Right atrium auricular region (tissue), 2 donors: ENCODE measurements around the gene SNRPD3. TPM values are rescaled to one million over a fixed set of nuclear protein-coding genes. Genes with fewer than 3 reads are reported as not detected.
A peak's percentile ranks its signal among the peaks of the same experiment; 100 is the strongest.

Source experiments
- DNase-seq: peaks from one replicate; pipeline ENCODE4 v3.0.0-alpha.2; 2019; ENCODE audit warnings: low spot score
- H3K27ac ChIP-seq, 2 donors: fragments of 200-600 bp; sonication (generic); 1 replicate in 1 of 2; 2 replicates in 1 of 2; pipeline ENCODE4 v1.5.1; 2016 to 2019
- H3K27me3 ChIP-seq, 2 donors: fragments of 200-600 bp; sonication (generic); one replicate each; pipeline versions ENCODE4 v1.5.1 to v1.6.0; 2017 to 2019
- H3K36me3 ChIP-seq: fragments of 200-600 bp; sonication (generic); one replicate; pipeline ENCODE4 v1.5.1; 2016
- H3K4me1 ChIP-seq, 2 donors: fragments of 200-600 bp; sonication (generic); one replicate each; pipeline versions ENCODE4 v1.5.1 to v1.6.0; 2017 to 2019
- H3K4me3 ChIP-seq, 2 donors: fragments of 200-600 bp; sonication (generic); 1 replicate in 1 of 2; 2 replicates in 1 of 2; pipeline ENCODE4 v1.5.1; 2017 to 2019; ENCODE audit warnings: mild to moderate bottlenecking in 1 of 2, moderate library complexity in 1 of 2
- H3K9me3 ChIP-seq, 2 donors: fragments of 200-600 bp; sonication (generic); one replicate each; pipeline ENCODE4 v1.5.1; 2019
- total RNA-seq, 2 donors: library from RNA; depleted of rRNA; stranded (reverse); fragments of >200 nt; gene quantifications; one replicate each; pipeline ENCODE4 v1.1.0, GENCODE V29; 2016
- TF ChIP-seq, protein P1 (sequence below), 2 donors: fragments of 200-600 bp; sonication (generic); IDR thresholded peaks; one replicate each; pipeline ENCODE4 v1.5.1; 2019; ENCODE audit warnings: antibody characterized with exemption in 2 of 2

SNRPD3 gene
- total RNA-seq, 2 donors from 2014 or later, result 100 to 125 TPM

- DNase-seq, result no peak
- Histone ChIP-seq H3K27ac (peak overlapping the region; percentile 96 to 99), H3K27me3 (no peaks in the 10 kb centered on the region), H3K36me3 (peaks cover 21% of the 10 kb centered on the region), H3K9me3 (no peaks in the 10 kb centered on the region), H3K4me1 (peaks cover 0 to 71% of the 10 kb centered on the region in 2 donors), H3K4me3 (peak overlapping the region; percentile 76 to 94)
- TF ChIP-seq, protein P1, sequence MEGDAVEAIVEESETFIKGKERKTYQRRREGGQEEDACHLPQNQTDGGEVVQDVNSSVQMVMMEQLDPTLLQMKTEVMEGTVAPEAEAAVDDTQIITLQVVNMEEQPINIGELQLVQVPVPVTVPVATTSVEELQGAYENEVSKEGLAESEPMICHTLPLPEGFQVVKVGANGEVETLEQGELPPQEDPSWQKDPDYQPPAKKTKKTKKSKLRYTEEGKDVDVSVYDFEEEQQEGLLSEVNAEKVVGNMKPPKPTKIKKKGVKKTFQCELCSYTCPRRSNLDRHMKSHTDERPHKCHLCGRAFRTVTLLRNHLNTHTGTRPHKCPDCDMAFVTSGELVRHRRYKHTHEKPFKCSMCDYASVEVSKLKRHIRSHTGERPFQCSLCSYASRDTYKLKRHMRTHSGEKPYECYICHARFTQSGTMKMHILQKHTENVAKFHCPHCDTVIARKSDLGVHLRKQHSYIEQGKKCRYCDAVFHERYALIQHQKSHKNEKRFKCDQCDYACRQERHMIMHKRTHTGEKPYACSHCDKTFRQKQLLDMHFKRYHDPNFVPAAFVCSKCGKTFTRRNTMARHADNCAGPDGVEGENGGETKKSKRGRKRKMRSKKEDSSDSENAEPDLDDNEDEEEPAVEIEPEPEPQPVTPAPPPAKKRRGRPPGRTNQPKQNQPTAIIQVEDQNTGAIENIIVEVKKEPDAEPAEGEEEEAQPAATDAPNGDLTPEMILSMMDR (IDR thresholded peaks at IDR 0.05), result no peak
Observed at GRCh38 chr22:24553597-24554312, 2.0 kb upstream of the SNRPD3 start.

- peaks cover 25% of the 10 kb centered on the region for H3K36me3 ChIP-seq
- no peaks in the 10 kb centered on the region for H3K9me3 ChIP-seq
- peaks cover 0 to 73% of the 10 kb centered on the region in 2 donors for H3K4me1 ChIP-seq
- H3K27ac ChIP-seq, result peak within 1 kb of the TSS; percentile 96 to 99
- H3K4me3 ChIP-seq, result peak within 1 kb of the TSS; percentile 76 to 94
- TF ChIP-seq, protein P1 (IDR thresholded peaks at IDR 0.05), result no peak
- H3K27me3 ChIP-seq, result no peaks in the 10 kb centered on the region
- DNase-seq, result no peak
Observed at GRCh38 chr22:24554313-24555164, 1.3 kb upstream of the SNRPD3 start, which contains the start of gene GUCD1. Gene GUCD1 (minus strand): TSS chr22:24555138. CDS start chr22:24554991, 147 bp downstream.

DNA sequence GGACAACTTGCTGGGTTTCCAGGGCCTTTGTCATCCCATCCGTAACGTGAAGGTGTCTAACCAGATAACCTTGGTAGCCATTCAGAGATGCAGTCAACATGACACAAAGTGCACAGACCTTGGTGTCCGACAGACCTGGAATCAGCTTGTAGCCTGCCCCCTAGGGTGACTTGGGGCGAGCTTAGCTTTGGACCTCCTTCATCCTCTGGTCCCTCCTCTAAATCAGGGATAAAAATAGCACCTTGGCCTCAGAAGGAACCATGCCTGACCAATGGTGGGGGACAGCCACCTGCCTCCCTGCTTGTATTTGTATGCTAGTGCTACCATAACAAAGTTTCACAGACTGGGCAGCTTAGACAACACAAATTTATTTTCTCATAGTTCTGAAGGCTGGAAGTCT lies 3.7 kb downstream of the SNRPD3 start:
- no peaks in the 10 kb centered on the region for H3K27me3 ChIP-seq
- H3K4me1 ChIP-seq, result peaks cover 0 to 50% of the 10 kb centered on the region in 2 donors
- peaks cover 34% of the 10 kb centered on the region for H3K36me3 ChIP-seq
- H3K27ac ChIP-seq, result peak overlapping the region in 1 of 2 donors; percentile 12
- no peaks in the 10 kb centered on the region for H3K9me3 ChIP-seq
- DNase-seq, result no peak
- TF ChIP-seq, protein P1 (IDR thresholded peaks at IDR 0.05), result no peak
- H3K4me3 ChIP-seq, result no peak overlapping the region

GRCh38 chr22:24563246-24563645 lies 7.4 kb downstream of the SNRPD3 start:
- no peak overlapping the region for H3K4me3 ChIP-seq
- no peaks in the 10 kb centered on the region for H3K9me3 ChIP-seq
- H3K27me3 ChIP-seq, result no peaks in the 10 kb centered on the region
- peaks cover 30% of the 10 kb centered on the region for H3K36me3 ChIP-seq
- no peak for DNase-seq
- TF ChIP-seq, protein P1 (IDR thresholded peaks at IDR 0.05), result no peak
- H3K27ac ChIP-seq, result peak overlapping the region; percentile 65 to 82
- H3K4me1 ChIP-seq, result peaks cover 0 to 56% of the 10 kb centered on the region in 2 donors

GRCh38 chr22:24564376-24565058 lies 8.7 kb downstream of the SNRPD3 start:
- peaks cover 30% of the 10 kb centered on the region for H3K36me3 ChIP-seq
- H3K27ac ChIP-seq, result peak overlapping the region; percentile 65 to 82
- H3K27me3 ChIP-seq, result no peaks in the 10 kb centered on the region
- H3K4me1 ChIP-seq, result peaks cover 0 to 48% of the 10 kb centered on the region in 2 donors
- DNase-seq, result no peak
- no peaks in the 10 kb centered on the region for H3K9me3 ChIP-seq
- H3K4me3 ChIP-seq, result no peak overlapping the region
- TF ChIP-seq, protein P1 (IDR thresholded peaks at IDR 0.05), result no peak
